Measurements from ENCODE around the gene TEAD1. TPM values are rescaled to one million over a fixed set of nuclear protein-coding genes. Genes with fewer than 3 reads are reported as not detected.

Gene TEAD1
- total RNA-seq, 2 donors from 2014 or later, result 32.7 to 56.7 TPM

GRCh38 chr11:12767577-12767976, 93.4 kb downstream of the TEAD1 start:
- Histone ChIP-seq H3K27me3 (no peaks in the 10 kb centered on the region), H3K9me3 (no peaks in the 10 kb centered on the region), H3K27ac (no peak overlapping the region), H3K4me3 (no peak overlapping the region), H3K36me3 (no peaks in the 10 kb centered on the region), H3K4me1 (no peaks in the 10 kb centered on the region), H3K9ac (ENCODE audit: low read depth in 2 of 2, low read length in 2 of 2) (no peak overlapping the region)
- no peak for DNase-seq
- intact Hi-C loops (cut with DNase I), result no loop called here
- TF ChIP-seq, protein P1, sequence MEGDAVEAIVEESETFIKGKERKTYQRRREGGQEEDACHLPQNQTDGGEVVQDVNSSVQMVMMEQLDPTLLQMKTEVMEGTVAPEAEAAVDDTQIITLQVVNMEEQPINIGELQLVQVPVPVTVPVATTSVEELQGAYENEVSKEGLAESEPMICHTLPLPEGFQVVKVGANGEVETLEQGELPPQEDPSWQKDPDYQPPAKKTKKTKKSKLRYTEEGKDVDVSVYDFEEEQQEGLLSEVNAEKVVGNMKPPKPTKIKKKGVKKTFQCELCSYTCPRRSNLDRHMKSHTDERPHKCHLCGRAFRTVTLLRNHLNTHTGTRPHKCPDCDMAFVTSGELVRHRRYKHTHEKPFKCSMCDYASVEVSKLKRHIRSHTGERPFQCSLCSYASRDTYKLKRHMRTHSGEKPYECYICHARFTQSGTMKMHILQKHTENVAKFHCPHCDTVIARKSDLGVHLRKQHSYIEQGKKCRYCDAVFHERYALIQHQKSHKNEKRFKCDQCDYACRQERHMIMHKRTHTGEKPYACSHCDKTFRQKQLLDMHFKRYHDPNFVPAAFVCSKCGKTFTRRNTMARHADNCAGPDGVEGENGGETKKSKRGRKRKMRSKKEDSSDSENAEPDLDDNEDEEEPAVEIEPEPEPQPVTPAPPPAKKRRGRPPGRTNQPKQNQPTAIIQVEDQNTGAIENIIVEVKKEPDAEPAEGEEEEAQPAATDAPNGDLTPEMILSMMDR (IDR thresholded peaks at IDR 0.05), result no peak

DNA sequence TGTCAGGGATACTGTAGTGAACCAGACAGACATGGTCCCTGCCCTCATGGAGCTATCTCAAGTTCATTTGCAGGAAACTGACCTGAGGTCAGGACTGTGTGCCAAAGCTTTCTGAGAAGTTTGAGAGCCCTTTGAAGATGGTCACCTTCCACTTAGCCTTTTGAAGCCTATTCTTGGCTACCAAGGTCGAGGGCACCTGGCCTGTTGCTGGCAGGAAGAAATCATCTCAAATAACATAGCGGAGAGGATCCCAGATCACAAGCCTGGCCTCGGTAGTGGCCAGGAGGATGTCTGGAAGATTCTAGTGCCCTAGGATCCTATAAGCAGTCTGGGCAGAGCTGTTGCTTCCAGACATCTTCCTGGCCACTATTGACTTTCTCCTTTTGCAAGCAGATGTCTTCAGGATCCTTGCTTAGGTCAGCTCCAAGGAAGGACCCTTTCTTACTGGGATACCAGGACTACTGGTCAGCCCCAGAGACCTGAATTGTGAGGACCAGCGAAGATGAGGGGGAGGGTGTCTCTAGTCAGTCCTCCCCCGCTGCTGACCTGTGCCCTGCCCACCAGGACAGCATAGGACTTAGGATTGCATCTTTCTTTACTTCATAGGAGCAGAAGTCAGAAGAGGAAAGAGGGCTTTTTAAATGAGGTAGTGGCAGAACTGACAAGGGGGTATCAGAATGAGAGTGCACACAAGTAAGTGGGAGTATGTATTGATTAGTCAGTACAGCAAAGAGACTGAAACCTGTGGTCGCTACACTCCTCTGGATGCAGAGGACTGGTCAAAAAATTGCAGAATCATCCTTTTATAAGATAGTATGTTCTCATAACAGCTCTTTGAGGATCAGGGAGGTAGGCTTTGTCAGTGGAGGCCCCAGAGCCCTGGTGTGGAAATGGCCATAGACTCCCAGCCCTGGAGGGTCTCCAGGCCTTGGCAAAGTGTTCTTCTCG, 94.8 kb downstream of the TEAD1 start:
- TF ChIP-seq, protein P1 (IDR thresholded peaks at IDR 0.05), result no peak
- no peaks in the 10 kb centered on the region for H3K4me1 ChIP-seq
- no peaks in the 10 kb centered on the region for H3K27me3 ChIP-seq
- intact Hi-C loops (cut with DNase I), result no loop called here
- H3K9me3 ChIP-seq, result no peaks in the 10 kb centered on the region
- no peak overlapping the region for H3K4me3 ChIP-seq
- H3K36me3 ChIP-seq, result no peaks in the 10 kb centered on the region
- no peak overlapping the region for H3K9ac ChIP-seq (ENCODE audit: low read depth in 2 of 2, low read length in 2 of 2)
- DNase-seq, result no peak
- no peak overlapping the region for H3K27ac ChIP-seq

DNA sequence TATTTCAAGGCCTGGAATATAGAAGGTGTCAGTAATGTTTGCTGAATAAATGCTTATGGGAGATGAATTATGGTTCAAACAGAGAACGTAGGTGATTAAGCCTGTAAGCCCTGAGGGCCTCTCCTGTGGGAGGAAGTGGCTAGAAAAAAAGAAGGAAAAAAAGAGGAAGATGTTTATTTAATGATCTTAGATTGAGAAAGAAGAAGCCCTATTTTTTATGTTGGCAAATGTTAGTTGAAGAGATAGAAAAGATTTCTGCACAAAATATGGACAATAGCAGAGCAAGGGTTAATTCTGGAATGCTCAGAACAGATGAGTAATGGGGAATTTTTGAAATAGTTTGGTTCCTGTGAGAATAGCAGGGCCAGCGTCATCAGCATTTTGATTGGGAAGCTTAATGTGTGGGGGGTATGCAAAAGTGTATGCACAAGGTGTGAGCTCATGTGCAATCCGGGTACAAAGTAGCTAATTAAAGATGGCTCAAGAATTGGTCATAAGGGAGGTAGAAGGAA, 95.7 kb downstream of the TEAD1 start:
- no peaks in the 10 kb centered on the region for H3K4me1 ChIP-seq
- no peaks in the 10 kb centered on the region for H3K36me3 ChIP-seq
- no peaks in the 10 kb centered on the region for H3K9me3 ChIP-seq
- H3K27me3 ChIP-seq, result no peaks in the 10 kb centered on the region
- intact Hi-C loops (cut with DNase I), result no loop called here
- no peak overlapping the region for H3K27ac ChIP-seq
- no peak for DNase-seq
- H3K4me3 ChIP-seq, result no peak overlapping the region
- TF ChIP-seq, protein P1 (IDR thresholded peaks at IDR 0.05), result no peak
- H3K9ac ChIP-seq (ENCODE audit: low read depth in 2 of 2, low read length in 2 of 2), result no peak overlapping the region

- Histone ChIP-seq H3K27ac (no peak overlapping the region), H3K9ac (ENCODE audit: low read depth in 2 of 2, low read length in 2 of 2) (no peak overlapping the region), H3K9me3 (no peaks in the 10 kb centered on the region)
Measured at GRCh38 chr11:12770435-12770834, 96.2 kb downstream of the TEAD1 start.

GRCh38 chr11:12770966-12771597, 96.9 kb downstream of the TEAD1 start:
- H3K27me3 ChIP-seq, result no peaks in the 10 kb centered on the region
- H3K4me1 ChIP-seq, result no peaks in the 10 kb centered on the region
- no peak for DNase-seq
- no peaks in the 10 kb centered on the region for H3K9me3 ChIP-seq
- no peak overlapping the region for H3K27ac ChIP-seq
- intact Hi-C loops (cut with DNase I), result no loop called here
- no peak overlapping the region for H3K9ac ChIP-seq (ENCODE audit: low read depth in 2 of 2, low read length in 2 of 2)
- H3K4me3 ChIP-seq, result no peak overlapping the region
- no peaks in the 10 kb centered on the region for H3K36me3 ChIP-seq
- TF ChIP-seq, protein P1 (IDR thresholded peaks at IDR 0.05), result no peak

More at GRCh38 chr11:12770435-12770834, 96.2 kb downstream of the TEAD1 start:
- H3K4me1 ChIP-seq, result no peaks in the 10 kb centered on the region
- no peaks in the 10 kb centered on the region for H3K36me3 ChIP-seq
- no peaks in the 10 kb centered on the region for H3K27me3 ChIP-seq
- no peak overlapping the region for H3K4me3 ChIP-seq
- TF ChIP-seq, protein P1 (IDR thresholded peaks at IDR 0.05), result no peak
- DNase-seq, result no peak
- intact Hi-C loops (cut with DNase I), result no loop called here

Data from colonic mucosa (tissue), 4 donors.